Measurements from ENCODE around the gene MMD2. TPM values are rescaled to one million over a fixed set of nuclear protein-coding genes. Genes with fewer than 3 reads are reported as not detected.
A peak's percentile ranks its signal among the peaks of the same experiment; 100 is the strongest.

MMD2 gene
- total RNA-seq, 1 donor from 2014 or later, result not detected

- no peak overlapping the region for H3K4me3 ChIP-seq
- H3K4me1 ChIP-seq, result no peaks in the 10 kb centered on the region
- DNase-seq, result no peak
- no peak overlapping the region for H3K27ac ChIP-seq
- peak; percentile 28 for ATAC-seq
- intact Hi-C loops (cut with DNase I), result loop anchor here (10.0 kb wide), 1 partner anchor 45 kb away; no protein-coding TSS in a partner anchor
- no peaks in the 10 kb centered on the region for H3K36me3 ChIP-seq
- TF ChIP-seq, protein P1, sequence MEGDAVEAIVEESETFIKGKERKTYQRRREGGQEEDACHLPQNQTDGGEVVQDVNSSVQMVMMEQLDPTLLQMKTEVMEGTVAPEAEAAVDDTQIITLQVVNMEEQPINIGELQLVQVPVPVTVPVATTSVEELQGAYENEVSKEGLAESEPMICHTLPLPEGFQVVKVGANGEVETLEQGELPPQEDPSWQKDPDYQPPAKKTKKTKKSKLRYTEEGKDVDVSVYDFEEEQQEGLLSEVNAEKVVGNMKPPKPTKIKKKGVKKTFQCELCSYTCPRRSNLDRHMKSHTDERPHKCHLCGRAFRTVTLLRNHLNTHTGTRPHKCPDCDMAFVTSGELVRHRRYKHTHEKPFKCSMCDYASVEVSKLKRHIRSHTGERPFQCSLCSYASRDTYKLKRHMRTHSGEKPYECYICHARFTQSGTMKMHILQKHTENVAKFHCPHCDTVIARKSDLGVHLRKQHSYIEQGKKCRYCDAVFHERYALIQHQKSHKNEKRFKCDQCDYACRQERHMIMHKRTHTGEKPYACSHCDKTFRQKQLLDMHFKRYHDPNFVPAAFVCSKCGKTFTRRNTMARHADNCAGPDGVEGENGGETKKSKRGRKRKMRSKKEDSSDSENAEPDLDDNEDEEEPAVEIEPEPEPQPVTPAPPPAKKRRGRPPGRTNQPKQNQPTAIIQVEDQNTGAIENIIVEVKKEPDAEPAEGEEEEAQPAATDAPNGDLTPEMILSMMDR (IDR thresholded peaks at IDR 0.05), result no peak
- H3K9me3 ChIP-seq, result no peaks in the 10 kb centered on the region
- no peaks in the 10 kb centered on the region for H3K27me3 ChIP-seq
These were observed 78.8 kb downstream of the MMD2 start for GRCh38 chr7:4880218-4880617.

DNA sequence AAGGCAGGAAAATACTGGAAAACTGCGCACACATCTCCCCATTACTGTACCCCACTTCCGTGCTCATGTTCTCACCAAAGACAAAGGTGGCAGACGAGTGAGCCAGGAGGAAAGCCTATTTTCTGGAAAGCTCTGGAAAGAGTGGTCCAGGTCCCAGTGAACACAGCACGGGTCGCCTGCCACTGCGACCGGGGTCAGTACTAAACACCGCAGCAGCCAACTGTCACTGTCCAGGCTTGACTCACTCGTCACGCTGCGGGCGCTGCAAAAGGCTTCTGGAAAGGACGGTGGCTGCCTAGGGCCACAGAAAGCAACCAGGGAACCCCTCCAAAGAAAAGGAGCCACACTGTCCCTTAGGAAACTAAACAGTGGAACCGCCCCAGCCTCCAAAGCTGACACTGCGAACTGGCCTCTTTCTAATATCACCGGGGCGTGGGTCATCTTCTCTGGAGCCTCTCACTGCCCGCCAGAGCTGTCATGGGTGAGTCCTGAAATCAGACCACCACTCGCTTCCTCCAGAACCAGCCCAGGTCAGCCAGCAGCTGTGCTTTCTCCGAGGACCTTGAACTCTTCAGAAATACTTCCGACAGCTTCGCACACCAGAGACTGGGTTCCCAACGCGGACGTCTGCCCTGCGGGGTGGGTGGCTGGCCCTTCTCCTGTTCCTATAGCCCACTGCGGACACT, 79.4 kb downstream of the MMD2 start:
- H3K27ac ChIP-seq, result no peak overlapping the region
- intact Hi-C loops (cut with DNase I), result loop anchor here (10.0 kb wide), 1 partner anchor 45 kb away; no protein-coding TSS in a partner anchor
- H3K4me3 ChIP-seq, result no peak overlapping the region
- H3K9me3 ChIP-seq, result no peaks in the 10 kb centered on the region
- ATAC-seq (no peak), DNase-seq (no peak)
- no peaks in the 10 kb centered on the region for H3K36me3 ChIP-seq
- TF ChIP-seq, protein P1 (IDR thresholded peaks at IDR 0.05), result no peak
- no peaks in the 10 kb centered on the region for H3K27me3 ChIP-seq
- no peaks in the 10 kb centered on the region for H3K4me1 ChIP-seq

GRCh38 chr7:4878336-4879335, 80.4 kb downstream of the MMD2 start:
- Histone ChIP-seq H3K4me1 (peaks cover 3% of the 10 kb centered on the region), H3K36me3 (no peaks in the 10 kb centered on the region), H3K27ac (no peak overlapping the region), H3K27me3 (no peaks in the 10 kb centered on the region), H3K4me3 (no peak overlapping the region), H3K9me3 (no peaks in the 10 kb centered on the region)
- peak; percentile 1 for ATAC-seq
- intact Hi-C loops (cut with DNase I), result no loop called here
- no peak for DNase-seq
- TF ChIP-seq, protein P1 (IDR thresholded peaks at IDR 0.05), result no peak

DNA sequence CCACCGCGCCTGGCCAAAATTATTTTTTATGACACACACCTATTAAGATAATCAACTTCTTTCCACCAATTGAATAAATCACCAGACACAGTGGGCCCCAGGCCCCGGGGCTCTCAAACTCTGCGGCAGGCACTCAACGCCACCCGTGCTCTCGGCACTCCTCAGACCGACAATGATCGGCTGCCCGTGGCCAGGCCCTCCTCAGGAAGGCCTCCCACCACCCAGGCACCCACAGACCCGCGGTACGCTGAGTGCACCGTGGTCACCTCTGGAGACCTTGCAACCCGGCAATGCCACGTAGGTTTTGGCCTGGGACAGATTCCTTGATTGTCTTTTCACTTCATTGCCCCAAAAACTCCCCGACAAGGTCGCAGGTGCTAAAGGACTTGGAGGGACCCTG, 82.4 kb downstream of the MMD2 start:
- Histone ChIP-seq H3K4me1 (peaks cover 3% of the 10 kb centered on the region), H3K4me3 (no peak overlapping the region), H3K27ac (no peak overlapping the region), H3K27me3 (no peaks in the 10 kb centered on the region), H3K9me3 (no peaks in the 10 kb centered on the region), H3K36me3 (no peaks in the 10 kb centered on the region)
- TF ChIP-seq, protein P1 (IDR thresholded peaks at IDR 0.05), result no peak
- ATAC-seq (no peak), DNase-seq (no peak)
- intact Hi-C loops (cut with DNase I), result no loop called here

DNA sequence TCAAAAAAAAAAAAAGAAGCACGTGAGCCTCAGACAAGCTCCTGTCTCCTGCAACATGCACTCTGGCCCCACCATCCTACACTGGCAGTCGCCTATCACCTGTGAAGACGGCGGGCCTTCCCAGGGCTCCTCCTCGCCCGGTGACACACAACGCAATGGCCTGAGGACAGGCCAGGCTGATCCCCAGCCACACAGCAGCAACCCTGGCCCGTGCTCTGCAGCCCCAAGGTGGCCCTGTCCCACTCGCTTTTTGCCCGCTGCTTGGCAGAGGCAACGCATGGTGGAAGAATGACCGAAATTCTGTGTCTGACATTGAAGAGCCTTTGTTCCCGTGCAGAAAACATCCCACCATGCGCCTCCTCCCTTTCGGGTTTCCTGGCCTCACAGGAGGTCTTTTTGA, 83.6 kb downstream of the MMD2 start:
- H3K36me3 ChIP-seq, result no peaks in the 10 kb centered on the region
- H3K4me1 ChIP-seq, result peaks cover 3% of the 10 kb centered on the region
- no peak overlapping the region for H3K27ac ChIP-seq
- no peaks in the 10 kb centered on the region for H3K9me3 ChIP-seq
- H3K4me3 ChIP-seq, result no peak overlapping the region
- intact Hi-C loops (cut with DNase I), result no loop called here
- H3K27me3 ChIP-seq, result no peaks in the 10 kb centered on the region
- DNase-seq, result no peak
- TF ChIP-seq, protein P1 (IDR thresholded peaks at IDR 0.05), result no peak
- ATAC-seq, result no peak
